ENCODE measurements around the gene TSSK2.

Gene TSSK2

GRCh38 chr22:19167106-19167869, 36.2 kb downstream of the TSSK2 start:
- no peak for DNase-seq

GRCh38 chr22:19168088-19168890, 37.2 kb downstream of the TSSK2 start:
- no peak for DNase-seq

- DNase-seq, result no peak
Observed at GRCh38 chr22:19169002-19169946, 38.2 kb downstream of the TSSK2 start.

GRCh38 chr22:19169947-19170318, 38.8 kb downstream of the TSSK2 start:
- no peak for DNase-seq

- no peak for DNase-seq
Observed at GRCh38 chr22:19172213-19173046, 41.3 kb downstream of the TSSK2 start.

- DNase-seq, result no peak
Observed at GRCh38 chr22:19173047-19174035, 42.2 kb downstream of the TSSK2 start.

- DNase-seq, result no peak
Observed at GRCh38 chr22:19174106-19175025, 43.3 kb downstream of the TSSK2 start.

- no peak for DNase-seq
Observed at GRCh38 chr22:19175026-19175601, 44.0 kb downstream of the TSSK2 start.

GRCh38 chr22:19175602-19176174, 44.6 kb downstream of the TSSK2 start:
- DNase-seq, result no peak

GRCh38 chr22:19176175-19176643, 45.1 kb downstream of the TSSK2 start:
- no peak for DNase-seq

- no peak for DNase-seq
Observed at GRCh38 chr22:19176732-19177131, 45.6 kb downstream of the TSSK2 start.

GRCh38 chr22:19177164-19178064, 46.3 kb downstream of the TSSK2 start:
- no peak for DNase-seq

- peak in 17 of 58 donors; percentile 22 to 81 (median 64) for DNase-seq
Observed at GRCh38 chr22:19178065-19178656, 47.1 kb downstream of the TSSK2 start.

- peak in 57 of 58 donors; percentile 18 to 94 (median 86) for DNase-seq
Observed at GRCh38 chr22:19178657-19179496, 47.8 kb downstream of the TSSK2 start, which contains the start of gene SLC25A1. TSS of gene SLC25A1 (minus strand) at chr22:19178736. CDS start at chr22:19178673, 63 bp downstream.

Data from anterior cingulate cortex (tissue), 58 donors.